Body of pancreas (tissue), 4 donors: ENCODE measurements around the gene PYGO2.

ENCODE experiments used
- POLR2A ChIP-seq, 3 donors: fragments of 450-650 bp; IDR thresholded peaks; one replicate each; pipeline ENCODE4 v1.6.1; 2016; ENCODE audit warnings: antibody characterized with exemption in 3 of 3, mild to moderate bottlenecking in 2 of 3
- TF ChIP-seq, protein P1 (sequence below), 7 experiments: fragments of 450-650 bp in 4 of 7; fragments of 200-600 bp in 3 of 7; sonication (generic) in 3 of 7; IDR thresholded peaks; one replicate each; pipeline ENCODE4 v1.5.1; 2016 to 2019; ENCODE audit warnings: antibody characterized with exemption in 7 of 7

GRCh38 chr1:154957091-154957657, 4.4 kb downstream of the PYGO2 start:
- no peak for TF ChIP-seq POLR2A (IDR thresholded peaks at IDR 0.05)
- TF ChIP-seq, protein P1, sequence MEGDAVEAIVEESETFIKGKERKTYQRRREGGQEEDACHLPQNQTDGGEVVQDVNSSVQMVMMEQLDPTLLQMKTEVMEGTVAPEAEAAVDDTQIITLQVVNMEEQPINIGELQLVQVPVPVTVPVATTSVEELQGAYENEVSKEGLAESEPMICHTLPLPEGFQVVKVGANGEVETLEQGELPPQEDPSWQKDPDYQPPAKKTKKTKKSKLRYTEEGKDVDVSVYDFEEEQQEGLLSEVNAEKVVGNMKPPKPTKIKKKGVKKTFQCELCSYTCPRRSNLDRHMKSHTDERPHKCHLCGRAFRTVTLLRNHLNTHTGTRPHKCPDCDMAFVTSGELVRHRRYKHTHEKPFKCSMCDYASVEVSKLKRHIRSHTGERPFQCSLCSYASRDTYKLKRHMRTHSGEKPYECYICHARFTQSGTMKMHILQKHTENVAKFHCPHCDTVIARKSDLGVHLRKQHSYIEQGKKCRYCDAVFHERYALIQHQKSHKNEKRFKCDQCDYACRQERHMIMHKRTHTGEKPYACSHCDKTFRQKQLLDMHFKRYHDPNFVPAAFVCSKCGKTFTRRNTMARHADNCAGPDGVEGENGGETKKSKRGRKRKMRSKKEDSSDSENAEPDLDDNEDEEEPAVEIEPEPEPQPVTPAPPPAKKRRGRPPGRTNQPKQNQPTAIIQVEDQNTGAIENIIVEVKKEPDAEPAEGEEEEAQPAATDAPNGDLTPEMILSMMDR (IDR thresholded peaks at IDR 0.05), result no peak
